Panc1 (cell line): ENCODE data around the gene OR5B3. TPM values are rescaled to one million over a fixed set of nuclear protein-coding genes. Genes with fewer than 3 reads are reported as not detected.

Source experiments
- ATAC-seq: fragments of 200-7000 bp; cut with Tn5 transposase; 2 replicates; pipeline ENCODE4 v1.9.1; 2020; ENCODE audit warnings: mild to moderate bottlenecking, moderate library complexity
- BruUV-seq: library from RNA; stranded (reverse); fragments of 400-500 nt; replicated peaks from 2 replicates; lab custom pipeline; 2021; lab: Mats Ljungman, UMichigan
- CTCF ChIA-PET: fragments of 300-600 bp; sonication (Branson Sonifier 250); formaldehyde crosslinking; loops from one replicate; lab custom pipeline; 2022; ENCODE audit warnings: antibody characterized with exemption; lab: Charles Lee
- POLR2A ChIA-PET: fragments of 300-600 bp; sonication (Branson Sonifier 250); formaldehyde crosslinking; loops from one replicate; lab custom pipeline; 2022; ENCODE audit warnings: antibody characterized with exemption; lab: Charles Lee
- DNase-seq: peaks from one replicate; pipeline ENCODE4 v3.0.0-alpha.2; 2010; ENCODE audit warnings: low read depth, low spot score
- H3K27ac ChIP-seq: 2 replicates; pipeline ENCODE4 v1.5.1; 2011; ENCODE audit warnings: mild to moderate bottlenecking, low read length, inconsistent platforms
- H3K27me3 ChIP-seq: fragments of 200-500 bp; sonication (Bioruptor generic); 2 replicates; pipeline ENCODE4 v1.6.0; 2014; ENCODE audit warnings: low read length, inconsistent platforms; ENCODE audit not compliant: control insufficient read depth, insufficient read depth
- H3K36me3 ChIP-seq: fragments of 200-500 bp; sonication (Bioruptor generic); 2 replicates; pipeline ENCODE4 v1.5.1; 2014; ENCODE audit warnings: inconsistent platforms, mild to moderate bottlenecking, low read length, moderate library complexity; ENCODE audit not compliant: control insufficient read depth, insufficient read depth
- H3K4me1 ChIP-seq: 2 replicates; pipeline ENCODE4 v1.5.1; 2011; ENCODE audit warnings: inconsistent platforms, mild to moderate bottlenecking, low read length, moderate library complexity; ENCODE audit not compliant: control insufficient read depth, insufficient read depth
- H3K4me3 ChIP-seq, 2 experiments: 2 replicates each; pipeline ENCODE4 v1.5.1; 2011 to 2012; ENCODE audit warnings: low read depth in 2 of 2, low read length in 2 of 2, mild to moderate bottlenecking in 2 of 2, inconsistent platforms in 1 of 2, moderate library complexity in 1 of 2
- H3K9me3 ChIP-seq: fragments of 200-500 bp; sonication (Bioruptor generic); 2 replicates; pipeline ENCODE4 v1.5.1; 2014; ENCODE audit warnings: low read depth, mild to moderate bottlenecking, inconsistent platforms, low read length, moderate library complexity; ENCODE audit not compliant: control insufficient read depth, insufficient read depth
- POLR2AphosphoS5 ChIP-seq: IDR thresholded peaks from 2 replicates; pipeline ENCODE4 v1.6.1; 2012; ENCODE audit warnings: mild to moderate bottlenecking, low read depth, low read length, moderate library complexity
- SIN3A ChIP-seq: IDR thresholded peaks from 2 replicates; pipeline ENCODE4 v1.6.1; 2012; ENCODE audit warnings: low read depth, mild to moderate bottlenecking, low read length, moderate library complexity, borderline replicate concordance; ENCODE audit not compliant: insufficient read depth
- TCF7L2 ChIP-seq: IDR thresholded peaks from 2 replicates; pipeline ENCODE4 v1.6.1; 2011; ENCODE audit warnings: mild to moderate bottlenecking, low read depth, low read length, inconsistent platforms
- in situ Hi-C: cut with HindIII; loops from 2 replicates; pipeline ENCODE4 v1.10.0; 2016; ENCODE audit warnings: low sequenced_read_pairs, low pct_unique_long_range_greater_than_20kb
- intact Hi-C: fragments of 100-400 bp; cut with micrococcal nuclease; formaldehyde crosslinking; loops from one replicate; pipeline ENCODE4 v1.10.0; 2022; ENCODE audit not compliant: unreplicated experiment
- total RNA-seq: library from RNA; stranded (reverse); gene quantifications from one replicate; pipeline ENCODE4 v1.2.1, GENCODE V29; 2021; ENCODE audit not compliant: unreplicated experiment
- TF ChIP-seq, protein P1 (sequence below), 2 experiments: IDR thresholded peaks; 2 replicates each; pipeline ENCODE4 v1.6.1; 2011 to 2012; ENCODE audit warnings: low read depth in 2 of 2, control low read depth in 1 of 2, low read length in 1 of 2, mild to moderate bottlenecking in 1 of 2, moderate library complexity in 1 of 2; ENCODE audit not compliant: insufficient read depth in 1 of 2
- TF ChIP-seq, protein P2 (sequence below): fragments of 450-650 bp; IDR thresholded peaks from 2 replicates; pipeline ENCODE4 v1.5.1; 2017; ENCODE audit warnings: mild to moderate bottlenecking

Gene OR5B3
- total RNA-seq, 1 experiment from 2014 or later = not detected

- TF ChIP-seq, protein P1, sequence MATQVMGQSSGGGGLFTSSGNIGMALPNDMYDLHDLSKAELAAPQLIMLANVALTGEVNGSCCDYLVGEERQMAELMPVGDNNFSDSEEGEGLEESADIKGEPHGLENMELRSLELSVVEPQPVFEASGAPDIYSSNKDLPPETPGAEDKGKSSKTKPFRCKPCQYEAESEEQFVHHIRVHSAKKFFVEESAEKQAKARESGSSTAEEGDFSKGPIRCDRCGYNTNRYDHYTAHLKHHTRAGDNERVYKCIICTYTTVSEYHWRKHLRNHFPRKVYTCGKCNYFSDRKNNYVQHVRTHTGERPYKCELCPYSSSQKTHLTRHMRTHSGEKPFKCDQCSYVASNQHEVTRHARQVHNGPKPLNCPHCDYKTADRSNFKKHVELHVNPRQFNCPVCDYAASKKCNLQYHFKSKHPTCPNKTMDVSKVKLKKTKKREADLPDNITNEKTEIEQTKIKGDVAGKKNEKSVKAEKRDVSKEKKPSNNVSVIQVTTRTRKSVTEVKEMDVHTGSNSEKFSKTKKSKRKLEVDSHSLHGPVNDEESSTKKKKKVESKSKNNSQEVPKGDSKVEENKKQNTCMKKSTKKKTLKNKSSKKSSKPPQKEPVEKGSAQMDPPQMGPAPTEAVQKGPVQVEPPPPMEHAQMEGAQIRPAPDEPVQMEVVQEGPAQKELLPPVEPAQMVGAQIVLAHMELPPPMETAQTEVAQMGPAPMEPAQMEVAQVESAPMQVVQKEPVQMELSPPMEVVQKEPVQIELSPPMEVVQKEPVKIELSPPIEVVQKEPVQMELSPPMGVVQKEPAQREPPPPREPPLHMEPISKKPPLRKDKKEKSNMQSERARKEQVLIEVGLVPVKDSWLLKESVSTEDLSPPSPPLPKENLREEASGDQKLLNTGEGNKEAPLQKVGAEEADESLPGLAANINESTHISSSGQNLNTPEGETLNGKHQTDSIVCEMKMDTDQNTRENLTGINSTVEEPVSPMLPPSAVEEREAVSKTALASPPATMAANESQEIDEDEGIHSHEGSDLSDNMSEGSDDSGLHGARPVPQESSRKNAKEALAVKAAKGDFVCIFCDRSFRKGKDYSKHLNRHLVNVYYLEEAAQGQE (IDR thresholded peaks at IDR 0.05; ENCODE audit: insufficient read depth in 1 of 2, low read depth in 2 of 2, low read length in 1 of 2) = no peak
- TF ChIP-seq, protein P2, sequence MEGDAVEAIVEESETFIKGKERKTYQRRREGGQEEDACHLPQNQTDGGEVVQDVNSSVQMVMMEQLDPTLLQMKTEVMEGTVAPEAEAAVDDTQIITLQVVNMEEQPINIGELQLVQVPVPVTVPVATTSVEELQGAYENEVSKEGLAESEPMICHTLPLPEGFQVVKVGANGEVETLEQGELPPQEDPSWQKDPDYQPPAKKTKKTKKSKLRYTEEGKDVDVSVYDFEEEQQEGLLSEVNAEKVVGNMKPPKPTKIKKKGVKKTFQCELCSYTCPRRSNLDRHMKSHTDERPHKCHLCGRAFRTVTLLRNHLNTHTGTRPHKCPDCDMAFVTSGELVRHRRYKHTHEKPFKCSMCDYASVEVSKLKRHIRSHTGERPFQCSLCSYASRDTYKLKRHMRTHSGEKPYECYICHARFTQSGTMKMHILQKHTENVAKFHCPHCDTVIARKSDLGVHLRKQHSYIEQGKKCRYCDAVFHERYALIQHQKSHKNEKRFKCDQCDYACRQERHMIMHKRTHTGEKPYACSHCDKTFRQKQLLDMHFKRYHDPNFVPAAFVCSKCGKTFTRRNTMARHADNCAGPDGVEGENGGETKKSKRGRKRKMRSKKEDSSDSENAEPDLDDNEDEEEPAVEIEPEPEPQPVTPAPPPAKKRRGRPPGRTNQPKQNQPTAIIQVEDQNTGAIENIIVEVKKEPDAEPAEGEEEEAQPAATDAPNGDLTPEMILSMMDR = no peak
- TF ChIP-seq TCF7L2 (no peak), SIN3A (no peak), POLR2AphosphoS5 (no peak)
Measured at GRCh38 chr11:58394195-58394594, 12.5 kb downstream of the OR5B3 start.

DNA sequence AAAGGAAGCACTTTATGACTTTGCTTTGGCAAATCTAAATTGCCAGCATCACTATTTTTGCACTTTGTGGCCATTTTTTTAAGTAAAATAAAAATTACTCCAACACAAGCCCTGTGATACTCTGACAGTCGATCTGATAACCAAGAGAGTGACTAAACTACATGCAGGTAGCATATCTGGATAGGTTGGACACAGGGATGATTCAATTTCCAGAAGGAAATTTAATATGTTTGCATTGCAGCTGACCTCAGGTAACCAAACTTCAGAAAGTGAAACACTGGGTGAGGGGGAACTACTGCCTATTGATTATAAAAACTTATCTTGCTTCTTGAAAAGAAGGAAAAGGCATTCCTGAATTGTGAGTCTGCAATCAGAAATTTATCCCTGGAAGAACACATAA is 13.9 kb downstream of the OR5B3 start:
- BruUV-seq = no TSS peak
- intact Hi-C loops = no loop called here
- CTCF ChIA-PET = interaction anchor here (0.7 kb wide), 1 partner anchor 52 kb away, joined by 3 read pairs; no protein-coding TSS in a partner anchor
- H3K36me3 ChIP-seq = no peaks in the 10 kb centered on the region
- POLR2A ChIA-PET = no interaction called here
- no peak overlapping the region for H3K27ac ChIP-seq
- H3K4me1 ChIP-seq = no peaks in the 10 kb centered on the region
- in situ Hi-C loops = no loop called here
- DNase-seq (no peak), ATAC-seq (no peak)
- no peaks in the 10 kb centered on the region for H3K9me3 ChIP-seq
- no peaks in the 10 kb centered on the region for H3K27me3 ChIP-seq
- no peak overlapping the region for H3K4me3 ChIP-seq
- TF ChIP-seq, protein P1 (IDR thresholded peaks at IDR 0.05; ENCODE audit: insufficient read depth in 1 of 2, low read depth in 2 of 2, low read length in 1 of 2) = no peak
- TF ChIP-seq POLR2AphosphoS5 (no peak), TCF7L2 (no peak), SIN3A (no peak)
- TF ChIP-seq, protein P2 = no peak

More at GRCh38 chr11:58394195-58394594, 12.5 kb downstream of the OR5B3 start:
- in situ Hi-C loops = no loop called here
- H3K36me3 ChIP-seq = no peaks in the 10 kb centered on the region
- ChIA-PET POLR2A (no interaction called here), CTCF (no interaction called here)
- no peaks in the 10 kb centered on the region for H3K9me3 ChIP-seq
- no peak overlapping the region for H3K4me3 ChIP-seq
- intact Hi-C loops = no loop called here
- H3K27me3 ChIP-seq = no peaks in the 10 kb centered on the region
- H3K27ac ChIP-seq = no peak overlapping the region
- DNase-seq = no peak
- H3K4me1 ChIP-seq = no peaks in the 10 kb centered on the region
- BruUV-seq = no TSS peak
- ATAC-seq = no peak
